Spleen (tissue), 11 donors: ENCODE results near the gene KDM4B. TPM values are rescaled to one million over a fixed set of nuclear protein-coding genes. Genes with fewer than 3 reads are reported as not detected.
"Not testable (repeated sequence)": the region's sequence is repeated elsewhere in the genome, so short reads cannot be mapped to it uniquely, and the experiment has no call there.

Experiments
- DNase-seq: peaks from one replicate; pipeline ENCODE4 v3.0.0-alpha.2; 2020
- H3K27ac ChIP-seq, 8 donors: fragments of 200-600 bp; sonication (generic) in 7 of 8; 1 replicate in 4 of 8; 2 replicates in 4 of 8; pipeline versions ENCODE4 v1.5.0 to v1.8.0; 2016 to 2021; ENCODE audit warnings: inconsistent platforms in 4 of 8, mild to moderate bottlenecking in 4 of 8, moderate library complexity in 1 of 8
- H3K27me3 ChIP-seq, 7 donors: fragments of 200-600 bp; sonication (generic) in 6 of 7; replicated peaks in 1 of 7; 1 replicate in 4 of 7; 2 replicates in 3 of 7; pipeline versions ENCODE4 v1.5.0 to v1.8.0; 2016 to 2021; ENCODE audit warnings: inconsistent platforms in 3 of 7, mild to moderate bottlenecking in 1 of 7
- H3K36me3 ChIP-seq, 6 donors: fragments of 200-600 bp; sonication (generic) in 5 of 6; 1 replicate in 4 of 6; 2 replicates in 2 of 6; pipeline versions ENCODE4 v1.5.0 to v1.8.0; 2016 to 2021; ENCODE audit warnings: inconsistent platforms in 2 of 6
- H3K4me1 ChIP-seq, 6 donors: fragments of 200-600 bp; sonication (generic) in 5 of 6; 1 replicate in 3 of 6; 2 replicates in 3 of 6; pipeline versions ENCODE4 v1.5.0 to v1.8.0; 2016 to 2021; ENCODE audit warnings: inconsistent platforms in 3 of 6
- H3K4me3 ChIP-seq, 8 donors: fragments of 200-600 bp; sonication (generic) in 7 of 8; 1 replicate in 4 of 8; 2 replicates in 4 of 8; pipeline versions ENCODE4 v1.5.0 to v1.8.0; 2016 to 2021; ENCODE audit warnings: inconsistent platforms in 4 of 8, mild to moderate bottlenecking in 4 of 8, moderate library complexity in 2 of 8
- H3K9me3 ChIP-seq, 8 donors: fragments of 200-600 bp; sonication (generic) in 7 of 8; 1 replicate in 4 of 8; 2 replicates in 4 of 8; pipeline versions ENCODE4 v1.5.0 to v1.8.0; 2016 to 2021; ENCODE audit warnings: inconsistent platforms in 4 of 8
- POLR2A ChIP-seq, 3 donors: fragments of 450-650 bp; IDR thresholded peaks; one replicate each; pipeline ENCODE4 v1.5.1; 2017; ENCODE audit warnings: antibody characterized with exemption in 3 of 3, mild to moderate bottlenecking in 1 of 3
- POLR2AphosphoS5 ChIP-seq, 3 donors: sonication (generic); formaldehyde crosslinking; IDR thresholded peaks; one replicate each; pipeline ENCODE4 v1.5.1; 2017; ENCODE audit warnings: antibody characterized with exemption in 3 of 3
- WGBS, 5 donors: extraction: QIAGEN DNeasy Blood & Tissue Kit in 3 of 5; methylation state at CpG; one replicate each; pipeline versions ENCODE4 v1.1.5 to v1.1.7; 2013 to 2018; 5-methylcytosine and 5-hydroxymethylcytosine counted together
- intact Hi-C: fragments of 100-400 bp; cut with DNase I; formaldehyde crosslinking; loops from one replicate; pipeline ENCODE4 v1.15.0; 2023; ENCODE audit warnings: low total_unique reads
- polyA plus RNA-seq, 3 donors: library from polyadenylated mRNA; stranded (reverse); fragments of 200-250 nt; gene quantifications; one replicate each; pipeline ENCODE4 v1.2.1, GENCODE V29; 2013
- total RNA-seq, 7 donors: library from RNA; depleted of rRNA in 3 of 7; stranded (reverse); fragments of >200 nt in 3 of 7; fragmentation: NEBNext Ultra II Directional in 4 of 7; extraction: Animal tissue kit (Norgen Biotek cat#: 25700) in 4 of 7; gene quantifications; one replicate each; pipeline versions ENCODE4 v1.1.0 to v1.2.1, GENCODE V29; 2016 to 2021
- TF ChIP-seq, protein P1 (sequence below), 11 experiments: fragments of 200-600 bp in 7 of 11; fragments of 450-650 bp in 4 of 11; sonication (generic) in 4 of 11; IDR thresholded peaks in 8 of 11; conservative IDR thresholded peaks in 3 of 11; 1 replicate in 7 of 11; 2 replicates in 4 of 11; pipeline versions ENCODE4 v1.4.0 to v1.8.0; 2016 to 2021; ENCODE audit warnings: antibody characterized with exemption in 11 of 11, inconsistent platforms in 4 of 11, mild to moderate bottlenecking in 1 of 11
- donor health status: healthy with polysubstance abuse.
- donor health status: DM: no; HTN: no; CAD: no; lungs with moderate emphysema.
- donor health status: DM: no; HTN: no; CAD: no.
- donor health status: Bipolar disorder and iron deficiency.
- donor health status: healthy.
- donor health status: DM: no; HTN: no; CAD: no.
- donor health status: DM: yes; HTN: yes; CAD: no.

The KDM4B gene
- total and polyA plus RNA-seq, 10 donors = 18.3 to 80.5 (median 52.4) TPM

DNA sequence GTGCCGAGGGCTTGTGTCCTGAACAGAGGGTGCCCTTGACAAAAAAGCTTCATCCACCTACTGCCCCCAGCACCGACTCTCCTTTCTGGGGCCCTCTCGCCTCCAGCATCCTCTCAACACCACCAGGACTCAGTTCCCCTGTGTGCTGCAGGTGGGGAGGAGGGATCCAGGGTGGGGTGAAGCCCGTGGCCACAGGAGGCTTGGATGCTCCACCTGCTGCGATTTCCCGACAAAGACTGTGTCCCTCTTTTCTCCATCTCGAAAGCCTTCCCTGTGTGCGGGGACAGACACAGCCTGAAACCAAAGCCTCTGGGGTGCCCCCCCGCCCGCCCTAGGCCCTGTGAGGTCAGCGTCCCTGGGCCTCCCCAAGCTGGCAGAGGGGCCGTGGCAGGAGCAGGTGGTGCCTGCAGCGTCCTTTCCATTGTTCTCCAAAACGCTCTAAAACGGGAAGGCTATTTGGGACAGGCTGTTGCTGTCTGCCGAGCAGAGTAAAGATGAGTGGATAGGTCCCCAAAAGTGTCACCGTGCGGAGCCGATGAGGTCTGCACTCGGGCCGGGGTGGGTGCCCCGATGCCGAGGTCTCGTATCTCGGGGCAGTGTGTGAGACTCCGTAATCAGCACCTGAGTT lies 186.0 kb downstream of the KDM4B start:
- Histone ChIP-seq H3K4me3 (no peak overlapping the region), H3K9me3 (peaks cover 0 to 23% (median 19%) of the 10 kb centered on the region in 8 donors), H3K27me3 (no peaks in the 10 kb centered on the region), H3K4me1 (peaks cover 0 to 8% (median 0%) of the 10 kb centered on the region in 6 donors), H3K36me3 (peaks cover 0 to 41% (median 25%) of the 10 kb centered on the region in 6 donors), H3K27ac (no peak overlapping the region)
- intact Hi-C loops = no loop called here
- TF ChIP-seq POLR2A (IDR thresholded peaks at IDR 0.05) (no peak), POLR2AphosphoS5 (IDR thresholded peaks at IDR 0.05) (no peak)
- TF ChIP-seq, protein P1, sequence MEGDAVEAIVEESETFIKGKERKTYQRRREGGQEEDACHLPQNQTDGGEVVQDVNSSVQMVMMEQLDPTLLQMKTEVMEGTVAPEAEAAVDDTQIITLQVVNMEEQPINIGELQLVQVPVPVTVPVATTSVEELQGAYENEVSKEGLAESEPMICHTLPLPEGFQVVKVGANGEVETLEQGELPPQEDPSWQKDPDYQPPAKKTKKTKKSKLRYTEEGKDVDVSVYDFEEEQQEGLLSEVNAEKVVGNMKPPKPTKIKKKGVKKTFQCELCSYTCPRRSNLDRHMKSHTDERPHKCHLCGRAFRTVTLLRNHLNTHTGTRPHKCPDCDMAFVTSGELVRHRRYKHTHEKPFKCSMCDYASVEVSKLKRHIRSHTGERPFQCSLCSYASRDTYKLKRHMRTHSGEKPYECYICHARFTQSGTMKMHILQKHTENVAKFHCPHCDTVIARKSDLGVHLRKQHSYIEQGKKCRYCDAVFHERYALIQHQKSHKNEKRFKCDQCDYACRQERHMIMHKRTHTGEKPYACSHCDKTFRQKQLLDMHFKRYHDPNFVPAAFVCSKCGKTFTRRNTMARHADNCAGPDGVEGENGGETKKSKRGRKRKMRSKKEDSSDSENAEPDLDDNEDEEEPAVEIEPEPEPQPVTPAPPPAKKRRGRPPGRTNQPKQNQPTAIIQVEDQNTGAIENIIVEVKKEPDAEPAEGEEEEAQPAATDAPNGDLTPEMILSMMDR (IDR thresholded peaks at IDR 0.05 in 8 of 11, conservative IDR thresholded peaks at IDR 0.05 in 3 of 11) = no peak
- peak; percentile 41 for DNase-seq
- 89 to 95% (median 91%) methylated on average over 20 to 26 of the region's 26 CpGs for WGBS, 5 donors

GRCh38 chr19:5155586-5156210 lies 186.8 kb downstream of the KDM4B start:
- H3K4me1 ChIP-seq = peaks cover 0 to 8% (median 0%) of the 10 kb centered on the region in 6 donors
- H3K36me3 ChIP-seq = peaks cover 0 to 34% (median 18%) of the 10 kb centered on the region in 6 donors
- H3K4me3 ChIP-seq = no peak overlapping the region
- WGBS, 5 donors = 87 to 94% (median 92%) methylated on average over 10 of the region's 10 CpGs
- H3K27ac ChIP-seq = no peak overlapping the region
- peak in 1 of 3 donors; percentile 2 for TF ChIP-seq POLR2AphosphoS5 (IDR thresholded peaks at IDR 0.05)
- TF ChIP-seq POLR2A (IDR thresholded peaks at IDR 0.05) = no peak
- peaks cover 0 to 23% (median 19%) of the 10 kb centered on the region in 8 donors for H3K9me3 ChIP-seq
- intact Hi-C loops = no loop called here
- H3K27me3 ChIP-seq = no peaks in the 10 kb centered on the region
- peak; percentile 36 for DNase-seq

- H3K4me3 ChIP-seq = no peak overlapping the region
- intact Hi-C loops = no loop called here
These were observed 187.5 kb downstream of the KDM4B start for GRCh38 chr19:5156231-5156986.

DNA sequence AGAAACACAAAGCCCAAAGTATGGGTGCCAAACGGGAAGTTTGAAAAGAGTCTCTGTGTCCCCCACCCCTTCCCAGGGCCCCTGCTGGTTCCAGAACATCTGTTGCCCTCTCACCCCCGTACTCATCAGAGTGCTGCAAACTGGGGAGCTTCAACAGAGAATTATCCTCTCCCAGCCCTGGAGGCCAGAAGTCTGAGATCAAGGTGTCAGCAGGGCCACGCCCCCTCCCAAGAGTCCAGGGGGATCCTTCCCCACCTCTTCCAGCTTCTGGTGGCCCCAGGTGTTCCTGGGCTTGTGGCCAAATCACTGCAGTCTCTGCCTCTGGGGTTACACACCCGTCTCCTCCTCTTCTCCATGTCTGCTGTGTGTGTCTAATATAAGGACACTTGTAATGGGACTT lies 188.3 kb downstream of the KDM4B start:
- intact Hi-C loops = no loop called here
- Histone ChIP-seq H3K27ac (no peak overlapping the region), H3K9me3 (peaks cover 0 to 23% (median 19%) of the 10 kb centered on the region in 8 donors), H3K4me3 (no peak overlapping the region), H3K4me1 (peaks cover 0 to 8% (median 0%) of the 10 kb centered on the region in 6 donors), H3K27me3 (no peaks in the 10 kb centered on the region), H3K36me3 (peaks cover 0 to 19% (median 4%) of the 10 kb centered on the region in 6 donors)
- DNase-seq = peak; percentile 48
- 71 to 89% (median 77%) methylated on average over 4 of the region's 4 CpGs for WGBS, 5 donors
- TF ChIP-seq POLR2A (IDR thresholded peaks at IDR 0.05) = no peak
- TF ChIP-seq, protein P1 (IDR thresholded peaks at IDR 0.05 in 8 of 11, conservative IDR thresholded peaks at IDR 0.05 in 3 of 11) = no peak

More at GRCh38 chr19:5156231-5156986, 187.5 kb downstream of the KDM4B start:
- H3K27me3 ChIP-seq = no peaks in the 10 kb centered on the region
- no peak overlapping the region for H3K27ac ChIP-seq
- H3K9me3 ChIP-seq = peaks cover 0 to 23% (median 19%) of the 10 kb centered on the region in 8 donors
- peaks cover 0 to 26% (median 12%) of the 10 kb centered on the region in 6 donors for H3K36me3 ChIP-seq
- H3K4me1 ChIP-seq = peaks cover 0 to 8% (median 0%) of the 10 kb centered on the region in 6 donors
- WGBS, 5 donors = 64 to 84% (median 71%) methylated on average over 23 of the region's 23 CpGs
- TF ChIP-seq POLR2A (IDR thresholded peaks at IDR 0.05) (no peak), POLR2AphosphoS5 (IDR thresholded peaks at IDR 0.05) (peak in 1 of 3 donors; percentile 48)
- TF ChIP-seq, protein P1 (IDR thresholded peaks at IDR 0.05 in 8 of 11, conservative IDR thresholded peaks at IDR 0.05 in 3 of 11) = no peak
- peak; percentile 56 for DNase-seq

GRCh38 chr19:5158549-5159134 lies 189.7 kb downstream of the KDM4B start:
- H3K4me1 ChIP-seq, H3K36me3 ChIP-seq, DNase-seq, H3K4me3 ChIP-seq, intact Hi-C loops, H3K27ac ChIP-seq, H3K27me3 ChIP-seq: not testable (repeated sequence)
- 92 to 100% (median 98%) methylated on average over 7 of the region's 7 CpGs for WGBS, 5 donors
- H3K9me3 ChIP-seq = peaks cover 0 to 23% (median 19%) of the 10 kb centered on the region in 8 donors

- not testable (repeated sequence) for H3K27ac ChIP-seq, H3K27me3 ChIP-seq, H3K4me1 ChIP-seq, H3K36me3 ChIP-seq, H3K4me3 ChIP-seq, DNase-seq
- intact Hi-C loops = loop anchor here (10.0 kb wide), 1 partner anchor 105 kb away; no protein-coding TSS in a partner anchor
- H3K9me3 ChIP-seq = peaks cover 0 to 27% (median 19%) of the 10 kb centered on the region in 8 donors
- 67 to 85% (median 75%) methylated on average over 2 of the region's 2 CpGs for WGBS, 5 donors
These were observed 191.4 kb downstream of the KDM4B start for GRCh38 chr19:5160158-5160795.
